LNCAP (cell line): ENCODE results near the gene REPIN1.

Source experiments
- TF ChIP-seq, protein P1 (sequence below): fragments of 450-650 bp; IDR thresholded peaks from 2 replicates; pipeline ENCODE4 v1.5.1; 2017; ENCODE audit warnings: mild to moderate bottlenecking

Gene REPIN1

DNA sequence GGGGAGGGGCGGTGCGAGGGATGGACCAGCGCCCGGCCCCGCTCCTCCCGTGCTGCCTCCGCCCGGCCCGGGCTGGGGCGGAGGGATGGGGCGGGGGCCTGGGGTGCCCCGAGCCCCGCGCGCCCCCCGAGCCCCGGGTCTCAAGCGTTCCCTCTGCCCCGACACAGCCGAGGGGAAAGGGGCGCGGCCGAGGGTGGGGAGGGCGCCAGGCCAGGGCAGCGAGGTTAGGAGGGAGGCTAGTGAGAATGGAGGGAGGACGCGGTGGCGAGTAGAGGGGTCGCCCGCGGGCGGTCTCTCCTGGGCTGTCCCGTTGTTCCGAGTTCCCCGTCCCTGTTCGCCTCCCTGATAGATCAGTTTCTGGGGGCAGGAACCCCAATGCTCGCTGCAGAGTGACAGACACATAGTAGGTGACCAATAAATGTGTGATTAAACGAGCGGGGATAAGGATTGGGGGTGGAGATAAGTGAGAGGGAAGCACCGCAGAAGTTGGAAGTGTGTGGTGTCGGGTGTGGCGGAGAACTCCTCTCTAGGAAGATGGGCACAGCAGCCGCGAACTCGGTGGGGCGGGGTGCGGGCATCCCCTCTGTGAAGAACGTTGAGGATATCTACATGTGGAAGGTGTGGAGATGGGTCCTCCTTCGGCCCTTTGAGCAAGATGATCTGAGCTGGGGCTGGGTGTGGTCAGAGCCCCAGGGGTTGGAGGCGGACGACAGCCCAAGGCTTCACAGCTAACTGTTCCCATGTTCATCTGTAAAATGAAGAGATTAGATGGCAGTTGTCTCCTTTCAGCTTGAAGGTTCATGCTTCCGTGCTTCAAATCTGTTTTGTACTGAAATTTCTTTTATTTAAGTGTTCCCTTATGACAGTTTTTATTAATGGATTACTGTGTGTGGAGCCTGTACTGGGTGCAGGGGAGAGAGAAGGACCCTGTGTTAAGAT, 11.1 kb downstream of the REPIN1 start:
- TF ChIP-seq, protein P1, sequence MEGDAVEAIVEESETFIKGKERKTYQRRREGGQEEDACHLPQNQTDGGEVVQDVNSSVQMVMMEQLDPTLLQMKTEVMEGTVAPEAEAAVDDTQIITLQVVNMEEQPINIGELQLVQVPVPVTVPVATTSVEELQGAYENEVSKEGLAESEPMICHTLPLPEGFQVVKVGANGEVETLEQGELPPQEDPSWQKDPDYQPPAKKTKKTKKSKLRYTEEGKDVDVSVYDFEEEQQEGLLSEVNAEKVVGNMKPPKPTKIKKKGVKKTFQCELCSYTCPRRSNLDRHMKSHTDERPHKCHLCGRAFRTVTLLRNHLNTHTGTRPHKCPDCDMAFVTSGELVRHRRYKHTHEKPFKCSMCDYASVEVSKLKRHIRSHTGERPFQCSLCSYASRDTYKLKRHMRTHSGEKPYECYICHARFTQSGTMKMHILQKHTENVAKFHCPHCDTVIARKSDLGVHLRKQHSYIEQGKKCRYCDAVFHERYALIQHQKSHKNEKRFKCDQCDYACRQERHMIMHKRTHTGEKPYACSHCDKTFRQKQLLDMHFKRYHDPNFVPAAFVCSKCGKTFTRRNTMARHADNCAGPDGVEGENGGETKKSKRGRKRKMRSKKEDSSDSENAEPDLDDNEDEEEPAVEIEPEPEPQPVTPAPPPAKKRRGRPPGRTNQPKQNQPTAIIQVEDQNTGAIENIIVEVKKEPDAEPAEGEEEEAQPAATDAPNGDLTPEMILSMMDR: no peak

DNA sequence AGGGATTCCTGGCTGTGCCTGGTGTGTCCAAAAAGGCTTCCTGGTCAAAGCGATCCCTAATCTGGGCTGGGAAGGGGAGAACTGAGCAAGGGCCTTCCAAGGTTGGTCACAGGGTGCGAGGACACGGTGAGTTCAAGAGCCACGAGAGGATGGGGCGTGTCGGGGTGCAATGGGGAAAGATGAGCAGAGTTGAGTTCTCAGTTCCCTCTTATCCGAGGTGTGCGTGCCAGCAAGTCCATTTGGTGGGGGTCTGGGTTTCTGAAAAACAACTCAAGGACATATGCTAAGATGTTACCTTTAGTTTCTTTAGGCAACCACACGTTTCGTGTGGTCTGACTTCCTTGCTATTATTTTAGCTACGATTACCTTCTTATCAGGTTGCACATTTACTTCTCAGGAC, 11.8 kb downstream of the REPIN1 start:
- TF ChIP-seq, protein P1: no peak

DNA sequence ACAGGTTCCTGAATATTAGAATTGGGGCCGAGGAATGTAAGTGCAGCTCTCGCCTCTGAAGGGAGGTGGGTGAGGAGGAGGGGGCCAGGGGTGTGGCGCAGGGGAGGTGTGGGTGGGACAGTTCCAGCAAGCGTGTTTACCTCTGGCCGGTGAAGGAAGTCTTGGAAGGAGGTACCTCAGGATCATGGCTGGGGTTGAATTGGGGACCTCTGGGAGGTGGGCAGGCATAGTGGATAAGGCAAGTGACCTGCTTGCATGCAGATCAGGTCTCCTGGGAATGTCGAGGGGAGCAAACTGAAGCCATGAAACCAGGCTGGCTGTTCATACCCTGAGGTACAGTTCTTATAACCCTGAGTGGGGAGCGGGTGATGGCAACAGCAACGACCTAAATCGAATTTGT, 12.5 kb downstream of the REPIN1 start:
- TF ChIP-seq, protein P1: no peak

DNA sequence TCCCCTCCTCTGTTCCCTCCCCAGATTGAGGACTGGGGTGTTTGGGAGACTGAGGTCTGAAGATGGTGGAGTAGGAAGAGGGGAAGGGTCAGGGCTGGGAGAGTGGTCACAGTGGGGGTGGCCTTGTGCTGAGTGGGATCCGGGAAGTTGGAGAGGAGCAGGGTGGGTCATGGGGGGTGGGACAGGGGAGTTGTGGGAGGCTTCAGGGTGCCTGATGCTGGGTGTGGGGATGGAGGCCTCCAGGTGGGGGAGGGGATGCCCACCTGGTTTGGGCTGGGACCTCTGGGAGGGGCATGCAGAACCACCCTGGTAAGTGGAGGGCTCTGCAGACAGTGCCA, 13.1 kb downstream of the REPIN1 start:
- TF ChIP-seq, protein P1: no peak

DNA sequence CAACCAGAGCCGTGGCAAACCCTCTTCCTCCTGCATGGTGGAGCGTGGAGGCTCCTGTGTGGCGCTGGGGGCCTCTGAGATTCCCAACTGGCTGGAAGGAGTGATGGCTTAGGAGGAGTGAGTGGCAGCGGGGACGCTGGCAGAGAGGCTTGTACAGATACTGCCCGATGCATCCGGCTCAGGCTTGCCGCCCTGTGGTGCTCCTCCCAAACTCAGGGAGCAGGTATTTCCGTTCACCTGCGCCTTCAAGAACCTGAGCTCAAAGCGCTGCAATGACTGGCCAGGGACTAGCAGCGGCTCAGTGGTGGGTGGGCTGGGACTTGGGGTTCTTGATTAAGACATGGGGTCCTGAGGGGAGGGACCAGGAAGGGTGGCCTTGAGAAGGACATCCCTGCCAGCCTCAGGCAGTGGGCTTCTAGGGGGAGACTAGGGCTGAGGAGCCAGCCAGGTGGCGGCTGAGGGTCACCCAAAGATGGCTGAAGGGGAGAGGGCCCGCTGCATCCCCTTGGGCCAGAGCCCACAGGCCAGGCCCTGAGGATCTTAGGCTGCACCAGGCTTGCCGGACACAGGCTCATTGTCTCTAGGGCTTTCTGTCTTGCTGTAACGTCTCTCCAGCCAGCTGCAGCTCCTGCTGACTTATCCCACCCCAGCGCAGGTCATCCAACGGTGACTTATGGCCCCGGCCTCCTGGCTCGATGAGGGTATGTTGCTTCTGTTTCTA, 13.7 kb downstream of the REPIN1 start:
- TF ChIP-seq, protein P1: no peak

DNA sequence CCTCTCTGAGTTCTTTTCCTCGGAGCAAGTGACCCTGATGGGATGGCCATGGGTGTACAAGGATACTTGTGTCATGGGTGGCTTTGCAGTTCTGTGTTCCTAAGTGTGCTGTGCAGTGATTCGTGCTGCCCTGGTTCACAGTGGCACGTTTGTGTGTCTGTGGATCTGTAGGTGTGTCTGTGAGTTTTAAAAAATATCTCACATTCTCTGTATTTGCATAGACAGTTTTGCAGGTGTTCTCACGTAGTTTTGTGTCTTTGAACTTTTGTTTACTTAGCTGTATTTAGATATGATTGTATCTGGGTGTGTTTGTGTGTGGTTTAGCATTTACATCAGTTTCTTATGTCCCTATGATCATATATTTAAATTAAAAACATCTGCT, 14.2 kb downstream of the REPIN1 start:
- TF ChIP-seq, protein P1: no peak

DNA sequence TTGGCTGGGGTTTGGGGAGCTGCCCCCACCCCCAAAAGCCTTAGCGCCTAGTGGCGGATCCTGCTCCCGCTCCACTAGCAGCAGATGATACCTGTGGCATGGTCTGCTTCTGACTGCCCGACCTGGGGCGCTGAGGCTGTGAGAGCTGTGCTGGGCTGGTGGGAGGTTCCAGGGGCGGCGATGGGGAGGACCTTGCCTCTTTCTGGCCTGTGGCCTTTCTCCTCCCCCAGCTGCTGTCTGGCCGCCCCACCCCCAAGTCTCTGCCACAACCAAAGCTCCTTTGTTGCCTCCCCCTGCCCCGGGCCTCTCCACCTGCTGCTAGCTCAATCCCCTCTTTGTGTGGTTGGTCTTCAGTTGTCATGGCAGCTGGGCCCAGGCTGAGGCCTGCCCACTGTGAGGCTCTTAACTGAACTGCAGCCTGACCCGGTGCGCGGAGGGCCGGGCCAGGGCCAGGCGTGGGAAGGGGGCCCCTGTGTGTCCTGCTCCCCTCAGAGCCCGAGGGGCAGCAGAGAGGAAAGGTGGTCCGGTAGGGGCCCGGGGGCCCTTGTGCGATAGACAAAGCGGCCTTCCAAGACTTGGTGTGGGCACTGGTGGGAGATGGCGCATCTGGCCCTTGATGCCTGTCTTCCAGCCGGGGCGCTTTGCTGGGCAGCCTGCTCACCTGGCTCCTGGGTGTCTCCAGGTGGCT, 15.2 kb downstream of the REPIN1 start:
- TF ChIP-seq, protein P1: no peak
